ENCODE results near the gene OR51G2.
"Not testable (repeated sequence)": the region's sequence is repeated elsewhere in the genome, so short reads cannot be mapped to it uniquely, and the experiment has no call there.

Gene OR51G2

GRCh38 chr11:4919250-4919649 lies at the start of gene OR51G2:
OR51G2 (minus strand) TSS chr11:4919350; CDS start chr11:4915663, 3,687 bp downstream.
- DNase-seq (ENCODE audit: low spot score), result no peak

GRCh38 chr11:4962816-4963215 lies 43.7 kb upstream of the OR51G2 start:
- no peak for DNase-seq (ENCODE audit: low spot score)

GRCh38 chr11:4960877-4961276 lies 41.7 kb upstream of the OR51G2 start:
- no peak for DNase-seq (ENCODE audit: low spot score)

GRCh38 chr11:4957396-4957795 lies 38.2 kb upstream of the OR51G2 start:
- no peak for DNase-seq (ENCODE audit: low spot score)

- not testable (repeated sequence) for DNase-seq (ENCODE audit: low spot score)
These were observed 36.5 kb upstream of the OR51G2 start, which contains the start of gene OR51A2 for GRCh38 chr11:4955613-4956012. OR51A2 (minus strand) TSS chr11:4955713; CDS start chr11:4955713, 0 bp downstream.

GRCh38 chr11:4947505-4947904 lies 28.4 kb upstream of the OR51G2 start, which contains the start of gene OR51A4:
OR51A4 (minus strand) TSS chr11:4947605; CDS start chr11:4947100, 505 bp downstream.
- no peak for DNase-seq (ENCODE audit: low spot score)

- no peak for DNase-seq (ENCODE audit: low spot score)
These were observed 17.6 kb upstream of the OR51G2 start for GRCh38 chr11:4936745-4937144.

- no peak for DNase-seq (ENCODE audit: low spot score)
These were observed 13.6 kb upstream of the OR51G2 start for GRCh38 chr11:4932751-4933150.

GRCh38 chr11:4926608-4927007 lies 7.5 kb upstream of the OR51G2 start:
- DNase-seq (ENCODE audit: low spot score), result no peak

GRCh38 chr11:4924239-4924638 lies 5.1 kb upstream of the OR51G2 start, which contains the start of gene OR51G1:
OR51G1 (minus strand) TSS chr11:4924339; CDS start chr11:4924339, 0 bp downstream.
- DNase-seq (ENCODE audit: low spot score), result no peak

- no peak for DNase-seq (ENCODE audit: low spot score)
These were observed 3.2 kb upstream of the OR51G2 start for GRCh38 chr11:4922304-4922703.

- no peak for DNase-seq (ENCODE audit: low spot score)
These were observed 2.6 kb upstream of the OR51G2 start for GRCh38 chr11:4921796-4922195.

GRCh38 chr11:4916581-4916980 lies 2.6 kb downstream of the OR51G2 start:
- no peak for DNase-seq (ENCODE audit: low spot score)

- DNase-seq (ENCODE audit: low spot score), result no peak
These were observed 15.7 kb downstream of the OR51G2 start, which contains the start of gene OR51A7 for GRCh38 chr11:4903484-4903883. OR51A7 (plus strand) TSS chr11:4903783; CDS start chr11:4907370, 3,587 bp downstream.

GRCh38 chr11:4891996-4892640 lies 27.0 kb downstream of the OR51G2 start:
- DNase-seq (ENCODE audit: low spot score), result no peak

GRCh38 chr11:4890279-4890678 lies 28.9 kb downstream of the OR51G2 start:
- DNase-seq (ENCODE audit: low spot score), result no peak

GRCh38 chr11:4887591-4887990 lies 31.6 kb downstream of the OR51G2 start:
- no peak for DNase-seq (ENCODE audit: low spot score)

- no peak for DNase-seq (ENCODE audit: low spot score)
These were observed 33.0 kb downstream of the OR51G2 start for GRCh38 chr11:4886186-4886585.

GRCh38 chr11:4884361-4884760 lies 34.8 kb downstream of the OR51G2 start:
- DNase-seq (ENCODE audit: low spot score), result no peak

GRCh38 chr11:4882543-4882942 lies 36.6 kb downstream of the OR51G2 start:
- DNase-seq (ENCODE audit: low spot score), result no peak

- DNase-seq (ENCODE audit: low spot score), result no peak
These were observed 37.2 kb downstream of the OR51G2 start, which contains the start of gene OR51T1 for GRCh38 chr11:4881860-4882500. OR51T1 (plus strand) TSS chr11:4881900; CDS start chr11:4881900, 0 bp downstream.

- DNase-seq (ENCODE audit: low spot score), result no peak
These were observed 38.0 kb downstream of the OR51G2 start for GRCh38 chr11:4881188-4881587.

- no peak for DNase-seq (ENCODE audit: low spot score)
These were observed 53.3 kb downstream of the OR51G2 start for GRCh38 chr11:4865855-4866254.

Measured in ecto neural progenitor cell (in vitro differentiated cells).